Central memory CD4-positive, alpha-beta T cell (primary cell): Measurements from ENCODE around the gene DPF3.
"Not testable (repeated sequence)": the region's sequence is repeated elsewhere in the genome, so short reads cannot be mapped to it uniquely, and the experiment has no call there.

Experiments used
- DNase-seq: peaks from one replicate; pipeline ENCODE4 v3.0.0; 2022

The DPF3 gene

GRCh38 chr14:72758993-72759392 is 134.9 kb downstream of the DPF3 start:
- DNase-seq, result no peak

GRCh38 chr14:72758420-72758819 is 135.5 kb downstream of the DPF3 start:
- no peak for DNase-seq

GRCh38 chr14:72756967-72757366 is 136.9 kb downstream of the DPF3 start:
- DNase-seq, result no peak

GRCh38 chr14:72755766-72756165 is 138.1 kb downstream of the DPF3 start:
- no peak for DNase-seq

GRCh38 chr14:72754949-72755348 is 139.0 kb downstream of the DPF3 start:
- no peak for DNase-seq

GRCh38 chr14:72753879-72754400 is 140.0 kb downstream of the DPF3 start:
- no peak for DNase-seq

- DNase-seq, result no peak
These were observed 140.7 kb downstream of the DPF3 start for GRCh38 chr14:72753044-72753710.

GRCh38 chr14:72752034-72752412 is 141.9 kb downstream of the DPF3 start:
- no peak for DNase-seq

- no peak for DNase-seq
These were observed 142.4 kb downstream of the DPF3 start for GRCh38 chr14:72751276-72752033.

GRCh38 chr14:72748921-72749320 is 145.0 kb downstream of the DPF3 start:
- DNase-seq, result not testable (repeated sequence)

- no peak for DNase-seq
These were observed 146.2 kb downstream of the DPF3 start for GRCh38 chr14:72747652-72748051.

GRCh38 chr14:72745991-72746980 is 147.6 kb downstream of the DPF3 start:
- DNase-seq, result no peak

- DNase-seq, result no peak
These were observed 148.4 kb downstream of the DPF3 start for GRCh38 chr14:72745546-72745945.

GRCh38 chr14:72744416-72745120 is 149.3 kb downstream of the DPF3 start:
- no peak for DNase-seq

GRCh38 chr14:72743626-72744025 is 150.3 kb downstream of the DPF3 start:
- no peak for DNase-seq

GRCh38 chr14:72742838-72743195 is 151.1 kb downstream of the DPF3 start:
- DNase-seq, result no peak

GRCh38 chr14:72742118-72742837 is 151.6 kb downstream of the DPF3 start:
- DNase-seq, result no peak

- no peak for DNase-seq
These were observed 152.1 kb downstream of the DPF3 start for GRCh38 chr14:72741826-72742117.

GRCh38 chr14:72740966-72741825 is 152.7 kb downstream of the DPF3 start:
- no peak for DNase-seq

- DNase-seq, result no peak
These were observed 153.4 kb downstream of the DPF3 start for GRCh38 chr14:72740504-72740961.
